CD8-positive, alpha-beta memory T cell (primary cell): ENCODE results near the gene TIMM44. TPM values are rescaled to one million over a fixed set of nuclear protein-coding genes. Genes with fewer than 3 reads are reported as not detected.

Source experiments
- CTCF ChIA-PET: fragments of 350-600 bp; sonication (Branson Sonifier 250); formaldehyde crosslinking; loops from one replicate; lab custom pipeline; 2021; ENCODE audit warnings: antibody characterized with exemption; lab: Charles Lee
- POLR2A ChIA-PET: fragments of 350-600 bp; sonication (Branson Sonifier 250); formaldehyde crosslinking; loops from one replicate; lab custom pipeline; 2021; ENCODE audit warnings: antibody characterized with exemption; lab: Charles Lee
- DNase-seq, 5 donors: peaks; one replicate each; pipeline versions ENCODE4 v3.0.0 to v3.0.0-alpha.2; 2020 to 2022; ENCODE audit warnings: mixed read lengths in 1 of 5
- H3K27ac ChIP-seq: one replicate; pipeline ENCODE4 v1.7.0; 2013; ENCODE audit warnings: low read depth, mild to moderate bottlenecking, low read length, moderate library complexity
- H3K27me3 ChIP-seq: 2 replicates; pipeline ENCODE4 v1.7.0; 2013; ENCODE audit warnings: low read length, mild to moderate bottlenecking; ENCODE audit not compliant: insufficient read depth, poor library complexity, severe bottlenecking
- H3K36me3 ChIP-seq: 2 replicates; pipeline ENCODE4 v1.7.0; 2013; ENCODE audit warnings: mild to moderate bottlenecking, low read length, moderate library complexity; ENCODE audit not compliant: insufficient read depth
- H3K4me1 ChIP-seq: 2 replicates; pipeline ENCODE4 v1.7.0; 2013; ENCODE audit warnings: mild to moderate bottlenecking, low read length, moderate library complexity; ENCODE audit not compliant: insufficient read depth
- H3K4me3 ChIP-seq: 2 replicates; pipeline ENCODE4 v1.7.0; 2013; ENCODE audit warnings: mild to moderate bottlenecking, low read length
- H3K9me3 ChIP-seq: 2 replicates; pipeline ENCODE4 v1.7.0; 2013; ENCODE audit warnings: mild to moderate bottlenecking, low read length
- H3K27ac Mint-ChIP-seq, 8 donors: one replicate each; pipeline ENCODE4 v1.8.0; 2020 to 2021; ENCODE audit warnings: mixed read lengths in 8 of 8, mild to moderate bottlenecking in 6 of 8, inconsistent platforms in 3 of 8, moderate library complexity in 3 of 8
- H3K27me3 Mint-ChIP-seq, 2 donors: one replicate each; pipeline ENCODE4 v1.8.0; 2020 to 2021; ENCODE audit warnings: mixed read lengths in 2 of 2, mild to moderate bottlenecking in 1 of 2, moderate library complexity in 1 of 2
- H3K36me3 Mint-ChIP-seq, 3 donors: one replicate each; pipeline ENCODE4 v1.8.0; 2020 to 2021; ENCODE audit warnings: mixed read lengths in 3 of 3, inconsistent platforms in 1 of 3, mild to moderate bottlenecking in 1 of 3
- H3K4me1 Mint-ChIP-seq, 3 donors: one replicate each; pipeline ENCODE4 v1.8.0; 2020 to 2021; ENCODE audit warnings: mixed read lengths in 3 of 3, inconsistent platforms in 1 of 3, mild to moderate bottlenecking in 1 of 3
- H3K4me3 Mint-ChIP-seq, 7 donors: one replicate each; pipeline ENCODE4 v1.8.0; 2020 to 2021; ENCODE audit warnings: mixed read lengths in 7 of 7, mild to moderate bottlenecking in 6 of 7, moderate library complexity in 4 of 7, inconsistent platforms in 2 of 7
- H3K9me3 Mint-ChIP-seq, 5 donors: one replicate each; pipeline ENCODE4 v1.8.0; 2020 to 2022; ENCODE audit warnings: mixed read lengths in 5 of 5, mild to moderate bottlenecking in 3 of 5, moderate library complexity in 2 of 5, inconsistent platforms in 1 of 5
- polyA plus RNA-seq: library from polyadenylated mRNA; unstranded; fragments of 300-500 nt; fragmentation: Illumina TruSeq; gene quantifications from one replicate; pipeline ENCODE4 v1.2.3, GENCODE V29; 2021
- total RNA-seq, 2 experiments: library from RNA; stranded (reverse); gene quantifications; one replicate each; pipeline ENCODE4 v1.2.3, GENCODE V29; 2021

The TIMM44 gene
- total and polyA plus RNA-seq, 3 experiments from 2014 or later, result 16.9 to 107 (median 105) TPM

- CTCF ChIA-PET, result interaction anchor here (1.1 to 1.7 kb wide), 2 partner anchors 8 to 231 kb away, joined by 3 read pairs; partner anchors contain the start of genes SNAPC2 and TRAPPC5
- Mint-ChIP-seq H3K4me1 (peaks cover 10 to 24% (median 11%) of the 10 kb centered on the region in 3 donors), H3K4me3 (no peak overlapping the region), H3K27me3 (peaks cover 13 to 15% of the 10 kb centered on the region in 2 donors), H3K9me3 (no peaks in the 10 kb centered on the region), H3K27ac (peak overlapping the region in 1 of 8 donors; percentile 42), H3K36me3 (peaks cover 3 to 34% (median 10%) of the 10 kb centered on the region in 3 donors)
- POLR2A ChIA-PET, result interaction anchor here (1.1 kb wide), 1 partner anchor 8 kb away, joined by 5 read pairs; the partner anchor contains the start of gene SNAPC2
- Histone ChIP-seq H3K36me3 (peaks cover 8% of the 10 kb centered on the region), H3K4me3 (no peak overlapping the region), H3K9me3 (no peaks in the 10 kb centered on the region), H3K27ac (no peak overlapping the region), H3K27me3 (peaks cover 10% of the 10 kb centered on the region), H3K4me1 (peaks cover 14% of the 10 kb centered on the region)
- no peak for DNase-seq
These were observed 31.2 kb downstream of the TIMM44 start for GRCh38 chr19:7912144-7912696.

GRCh38 chr19:7911508-7912143 lies 31.8 kb downstream of the TIMM44 start:
- no peaks in the 10 kb centered on the region for H3K9me3 ChIP-seq
- DNase-seq, result no peak
- peaks cover 5 to 21% (median 8%) of the 10 kb centered on the region in 3 donors for H3K4me1 Mint-ChIP-seq
- no peak overlapping the region for H3K4me3 Mint-ChIP-seq
- peak overlapping the region in 1 of 8 donors; percentile 42 for H3K27ac Mint-ChIP-seq
- H3K36me3 ChIP-seq, result peaks cover 8% of the 10 kb centered on the region
- H3K27me3 ChIP-seq, result peaks cover 7% of the 10 kb centered on the region
- peaks cover 9 to 12% of the 10 kb centered on the region in 2 donors for H3K27me3 Mint-ChIP-seq
- CTCF ChIA-PET, result interaction anchor here (1.1 to 1.7 kb wide), 3 partner anchors 9 to 231 kb away, joined by 3 to 4 read pairs (median 3); partner anchors contain the start of genes SNAPC2 and TRAPPC5
- POLR2A ChIA-PET, result interaction anchor here (1.1 kb wide), 1 partner anchor 9 kb away, joined by 5 read pairs; the partner anchor contains the start of gene SNAPC2
- no peak overlapping the region for H3K27ac ChIP-seq
- peaks cover 11% of the 10 kb centered on the region for H3K4me1 ChIP-seq
- no peak overlapping the region for H3K4me3 ChIP-seq
- no peaks in the 10 kb centered on the region for H3K9me3 Mint-ChIP-seq
- H3K36me3 Mint-ChIP-seq, result peaks cover 3 to 35% (median 10%) of the 10 kb centered on the region in 3 donors

GRCh38 chr19:7910321-7911161 lies 32.9 kb downstream of the TIMM44 start:
- CTCF ChIA-PET, result interaction anchor here (1.5 to 1.7 kb wide), 2 partner anchors 34 to 230 kb away, joined by 3 to 4 read pairs; partner anchors contain the start of gene TRAPPC5
- H3K36me3 ChIP-seq, result peaks cover 8% of the 10 kb centered on the region
- POLR2A ChIA-PET, result no interaction called here

GRCh38 chr19:7909471-7910067 lies 33.9 kb downstream of the TIMM44 start:
- POLR2A ChIA-PET, result interaction anchor here (0.8 to 1.2 kb wide), 3 partner anchors 8 to 11 kb away, joined by 3 read pairs; partner anchors contain the start of gene SNAPC2
- Histone ChIP-seq H3K27me3 (no peaks in the 10 kb centered on the region), H3K27ac (no peak overlapping the region), H3K4me1 (peaks cover 24% of the 10 kb centered on the region), H3K36me3 (peaks cover 8% of the 10 kb centered on the region), H3K4me3 (no peak overlapping the region), H3K9me3 (no peaks in the 10 kb centered on the region)
- DNase-seq, result no peak
- Mint-ChIP-seq H3K27me3 (peaks cover under 1 to 4% of the 10 kb centered on the region in 2 donors), H3K4me3 (no peak overlapping the region), H3K9me3 (no peaks in the 10 kb centered on the region), H3K27ac (no peak overlapping the region), H3K36me3 (peaks cover 3 to 48% (median 10%) of the 10 kb centered on the region in 3 donors), H3K4me1 (peaks cover 10 to 28% (median 13%) of the 10 kb centered on the region in 3 donors)
- CTCF ChIA-PET, result no interaction called here

More at GRCh38 chr19:7910321-7911161, 32.9 kb downstream of the TIMM44 start:
- Mint-ChIP-seq H3K4me3 (no peak overlapping the region), H3K4me1 (peaks cover 4 to 22% (median 6%) of the 10 kb centered on the region in 3 donors), H3K36me3 (peaks cover 3 to 42% (median 10%) of the 10 kb centered on the region in 3 donors), H3K9me3 (no peaks in the 10 kb centered on the region), H3K27ac (no peak overlapping the region), H3K27me3 (peaks cover 4 to 7% of the 10 kb centered on the region in 2 donors)
- Histone ChIP-seq H3K9me3 (no peaks in the 10 kb centered on the region), H3K27me3 (peaks cover 2% of the 10 kb centered on the region), H3K4me3 (no peak overlapping the region), H3K27ac (no peak overlapping the region), H3K4me1 (peaks cover 14% of the 10 kb centered on the region)
- no peak for DNase-seq

GRCh38 chr19:7908742-7909461 lies 34.6 kb downstream of the TIMM44 start:
- Mint-ChIP-seq H3K9me3 (no peaks in the 10 kb centered on the region), H3K27ac (peak overlapping the region in 1 of 8 donors; percentile 81), H3K36me3 (peaks cover 3 to 51% (median 10%) of the 10 kb centered on the region in 3 donors), H3K4me3 (peak overlapping the region in 2 of 7 donors; percentile 18 to 24), H3K4me1 (peaks cover 13 to 32% (median 16%) of the 10 kb centered on the region in 3 donors), H3K27me3 (peaks cover 0 to 5% of the 10 kb centered on the region in 2 donors)
- H3K27ac ChIP-seq, result no peak overlapping the region
- CTCF ChIA-PET, result interaction anchor here (2.1 kb wide), 1 partner anchor 9 kb away, joined by 8 read pairs; no protein-coding TSS in a partner anchor
- POLR2A ChIA-PET, result interaction anchor here (0.8 to 1.2 kb wide), 3 partner anchors 9 to 12 kb away, joined by 3 read pairs; partner anchors contain the start of gene SNAPC2
- no peak overlapping the region for H3K4me3 ChIP-seq
- no peaks in the 10 kb centered on the region for H3K27me3 ChIP-seq
- no peak for DNase-seq
- no peaks in the 10 kb centered on the region for H3K9me3 ChIP-seq
- H3K36me3 ChIP-seq, result peaks cover 8% of the 10 kb centered on the region
- H3K4me1 ChIP-seq, result peaks cover 27% of the 10 kb centered on the region

- Mint-ChIP-seq H3K4me1 (peaks cover 16 to 37% (median 19%) of the 10 kb centered on the region in 3 donors), H3K27me3 (peaks cover 0 to 9% of the 10 kb centered on the region in 2 donors), H3K9me3 (peaks cover 0 to 3% (median 2%) of the 10 kb centered on the region in 5 donors), H3K27ac (peak overlapping the region in 2 of 8 donors; percentile 40 to 81), H3K36me3 (peaks cover 3 to 54% (median 10%) of the 10 kb centered on the region in 3 donors), H3K4me3 (peak overlapping the region in 1 of 7 donors; percentile 40)
- Histone ChIP-seq H3K27me3 (no peaks in the 10 kb centered on the region), H3K27ac (no peak overlapping the region), H3K4me1 (peaks cover 27% of the 10 kb centered on the region), H3K36me3 (peaks cover 8% of the 10 kb centered on the region), H3K9me3 (no peaks in the 10 kb centered on the region), H3K4me3 (no peak overlapping the region)
- ChIA-PET CTCF (interaction anchor here (2.1 kb wide), 1 partner anchor 10 kb away, joined by 8 read pairs; no protein-coding TSS in a partner anchor), POLR2A (interaction anchor here (0.7 kb wide), 1 partner anchor 482 kb away, joined by 4 read pairs; the partner anchor contains the start of gene RAB11B)
- DNase-seq, result no peak
These were observed 35.3 kb downstream of the TIMM44 start for GRCh38 chr19:7908078-7908699.
